K562 (cell line): Measurements from ENCODE around the gene CAPZA3.

Experiments
- CEBPB ChIP-seq: fragments of 450-650 bp; IDR thresholded peaks from 2 replicates; pipeline ENCODE4 v1.6.1; 2016; ENCODE audit warnings: missing genetic modification characterization, missing compliant biosample characterization
- NFE2L1 ChIP-seq: fragments of 450-650 bp; IDR thresholded peaks from 2 replicates; pipeline ENCODE4 v1.6.1; 2016; ENCODE audit warnings: missing genetic modification characterization, low read depth, mild to moderate bottlenecking, missing compliant biosample characterization, moderate library complexity, borderline replicate concordance
- REST ChIP-seq, 2 experiments: fragments of 450-650 bp; formaldehyde crosslinking in 1 of 2; IDR thresholded peaks; 2 replicates each; pipeline versions ENCODE4 v1.4.0 to v1.6.1; 2014 to 2020; ENCODE audit warnings: mild to moderate bottlenecking in 2 of 2, borderline replicate concordance in 1 of 2, low read depth in 1 of 2

GRCh38 chr12:18703911-18704310 is 34.0 kb upstream of the CAPZA3 start:
- TF ChIP-seq CEBPB (tag) (no peak), REST (IDR thresholded peaks at IDR 0.05; ENCODE audit: borderline replicate concordance) (no peak), REST (CRISPR knock-in tag; IDR thresholded peaks at IDR 0.05; ENCODE audit: low read depth) (no peak), NFE2L1 (no peak)
